Retinal pigment epithelial cell (primary cell): ENCODE results near the gene RHOU.
A peak's percentile ranks its signal among the peaks of the same experiment; 100 is the strongest.

Experiments
- DNase-seq: peaks from one replicate; pipeline ENCODE4 v3.0.0-alpha.2; 2010; ENCODE audit warnings: low read depth
- H3K4me3 ChIP-seq: 2 replicates; pipeline ENCODE4 v1.5.1; 2011; ENCODE audit warnings: mild to moderate bottlenecking, low read length, control low read depth, moderate library complexity
- TF ChIP-seq, protein P1 (sequence below): conservative IDR thresholded peaks from 2 replicates; pipeline ENCODE4 v1.5.1; 2011; ENCODE audit warnings: low read depth, low read length, control low read depth, inconsistent platforms

Gene RHOU

DNA sequence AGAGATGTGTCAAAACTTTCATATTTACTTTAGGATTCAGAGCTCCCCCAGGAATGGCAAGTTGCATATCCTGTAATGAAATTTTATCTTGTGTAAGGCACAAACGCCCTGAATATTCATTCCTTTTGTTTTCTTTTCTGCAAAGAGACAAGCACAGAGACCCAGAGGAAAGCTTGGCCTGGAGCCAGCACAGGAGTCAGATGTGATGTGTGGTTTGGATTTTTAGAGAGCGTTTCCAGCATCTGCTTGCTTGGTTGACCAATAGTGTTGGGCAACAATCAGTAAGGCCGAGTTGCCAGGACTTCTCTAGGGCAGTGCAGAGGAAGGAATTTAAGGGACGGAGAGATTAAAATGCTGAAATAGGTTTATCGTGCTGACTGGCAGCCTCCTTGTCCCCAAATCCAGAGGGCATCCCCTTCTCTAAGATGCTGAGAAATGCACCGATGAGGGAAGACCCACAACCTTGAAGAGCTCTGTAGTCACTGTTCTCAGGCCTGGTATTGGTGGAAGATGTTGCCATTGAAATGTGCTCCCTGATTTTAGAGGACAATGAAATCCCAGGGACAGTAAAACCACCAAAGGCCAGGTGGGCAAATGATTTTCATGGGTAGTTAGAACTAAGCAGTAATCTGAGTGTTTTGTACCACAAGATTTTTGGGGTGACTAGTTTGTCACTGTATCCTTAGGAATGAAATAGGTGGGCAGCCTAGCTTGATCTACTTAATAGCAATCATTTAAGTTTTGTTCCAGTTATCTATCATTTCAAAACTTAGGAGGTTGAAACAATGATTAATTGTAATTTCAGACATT is 37.9 kb upstream of the RHOU start:
- DNase-seq: peak; percentile 5
- TF ChIP-seq, protein P1, sequence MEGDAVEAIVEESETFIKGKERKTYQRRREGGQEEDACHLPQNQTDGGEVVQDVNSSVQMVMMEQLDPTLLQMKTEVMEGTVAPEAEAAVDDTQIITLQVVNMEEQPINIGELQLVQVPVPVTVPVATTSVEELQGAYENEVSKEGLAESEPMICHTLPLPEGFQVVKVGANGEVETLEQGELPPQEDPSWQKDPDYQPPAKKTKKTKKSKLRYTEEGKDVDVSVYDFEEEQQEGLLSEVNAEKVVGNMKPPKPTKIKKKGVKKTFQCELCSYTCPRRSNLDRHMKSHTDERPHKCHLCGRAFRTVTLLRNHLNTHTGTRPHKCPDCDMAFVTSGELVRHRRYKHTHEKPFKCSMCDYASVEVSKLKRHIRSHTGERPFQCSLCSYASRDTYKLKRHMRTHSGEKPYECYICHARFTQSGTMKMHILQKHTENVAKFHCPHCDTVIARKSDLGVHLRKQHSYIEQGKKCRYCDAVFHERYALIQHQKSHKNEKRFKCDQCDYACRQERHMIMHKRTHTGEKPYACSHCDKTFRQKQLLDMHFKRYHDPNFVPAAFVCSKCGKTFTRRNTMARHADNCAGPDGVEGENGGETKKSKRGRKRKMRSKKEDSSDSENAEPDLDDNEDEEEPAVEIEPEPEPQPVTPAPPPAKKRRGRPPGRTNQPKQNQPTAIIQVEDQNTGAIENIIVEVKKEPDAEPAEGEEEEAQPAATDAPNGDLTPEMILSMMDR: no peak
- H3K4me3 ChIP-seq: no peak overlapping the region

DNA sequence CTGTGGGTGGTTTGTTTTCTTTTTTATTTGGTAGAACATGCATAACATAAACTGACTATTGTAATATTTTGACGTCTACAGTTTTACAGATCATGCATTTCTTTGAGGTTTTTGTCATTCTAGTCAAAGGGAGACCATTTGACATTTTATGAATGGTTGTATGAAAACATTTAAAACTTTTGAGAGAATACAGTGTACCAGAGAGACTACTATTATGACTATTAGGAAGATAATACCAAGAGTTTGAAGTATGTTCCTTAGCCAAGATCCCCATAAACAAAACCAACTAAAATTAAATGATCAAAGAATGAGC is 37.3 kb upstream of the RHOU start:
- no peak for DNase-seq
- no peak overlapping the region for H3K4me3 ChIP-seq
- TF ChIP-seq, protein P1: no peak

DNA sequence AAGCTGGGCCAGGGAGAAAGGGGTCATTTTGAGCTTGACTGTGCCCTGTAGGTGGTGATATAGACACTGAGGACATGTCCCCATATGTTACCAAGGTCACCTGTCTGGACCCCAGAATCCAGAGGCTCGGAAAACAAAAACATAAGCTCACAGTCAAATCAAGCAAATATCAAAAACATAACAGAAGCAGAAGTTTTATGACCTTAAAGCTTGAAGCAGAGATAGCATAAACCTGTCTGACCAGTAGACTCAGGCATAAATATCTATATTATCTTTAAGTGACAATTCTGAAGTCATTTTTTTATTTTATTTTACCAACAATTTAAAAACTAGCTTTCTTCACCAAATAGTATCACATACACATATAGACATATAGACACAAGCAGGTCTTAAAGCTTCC is 32.8 kb upstream of the RHOU start:
- DNase-seq: no peak
- TF ChIP-seq, protein P1: no peak
- no peak overlapping the region for H3K4me3 ChIP-seq

DNA sequence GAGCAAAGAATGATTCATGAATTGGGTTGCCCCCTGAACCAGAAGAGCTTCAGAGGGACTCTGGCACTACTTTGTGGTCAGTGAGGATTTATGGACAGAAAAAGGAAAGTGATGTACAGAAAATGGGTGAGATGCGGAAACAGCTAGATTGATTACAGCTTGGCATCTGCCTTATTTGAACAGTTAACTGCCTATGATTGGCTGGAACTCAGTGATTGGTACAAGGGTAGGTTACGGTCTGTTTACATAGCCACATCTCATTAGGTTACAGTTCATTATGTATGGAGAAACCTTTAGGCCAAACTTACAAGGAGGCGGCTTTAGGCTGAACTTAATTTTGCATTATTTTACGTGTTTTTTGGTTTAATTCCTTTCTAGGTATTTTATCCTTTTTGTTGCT is 29.0 kb upstream of the RHOU start:
- TF ChIP-seq, protein P1: no peak
- DNase-seq: no peak
- no peak overlapping the region for H3K4me3 ChIP-seq

DNA sequence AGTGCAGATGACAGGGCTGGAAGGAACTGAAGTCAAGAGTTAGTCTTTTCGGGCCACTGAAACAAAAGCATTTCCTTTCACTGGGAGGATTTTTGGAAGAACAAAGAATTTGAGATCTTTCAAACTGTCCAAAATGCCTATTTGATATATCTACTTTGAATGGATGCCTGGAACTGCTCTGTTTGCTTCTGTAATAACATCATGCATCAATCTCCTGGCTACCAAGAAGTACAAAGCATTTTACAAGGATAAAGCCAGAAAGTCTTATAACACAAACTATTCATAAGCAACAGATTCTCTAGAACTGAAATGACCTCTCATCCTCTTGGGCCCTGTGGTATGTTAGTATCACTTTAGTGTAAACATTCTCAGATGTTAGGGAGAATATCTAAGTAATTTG is 18.2 kb upstream of the RHOU start:
- no peak for DNase-seq
- no peak overlapping the region for H3K4me3 ChIP-seq
- TF ChIP-seq, protein P1: no peak

DNA sequence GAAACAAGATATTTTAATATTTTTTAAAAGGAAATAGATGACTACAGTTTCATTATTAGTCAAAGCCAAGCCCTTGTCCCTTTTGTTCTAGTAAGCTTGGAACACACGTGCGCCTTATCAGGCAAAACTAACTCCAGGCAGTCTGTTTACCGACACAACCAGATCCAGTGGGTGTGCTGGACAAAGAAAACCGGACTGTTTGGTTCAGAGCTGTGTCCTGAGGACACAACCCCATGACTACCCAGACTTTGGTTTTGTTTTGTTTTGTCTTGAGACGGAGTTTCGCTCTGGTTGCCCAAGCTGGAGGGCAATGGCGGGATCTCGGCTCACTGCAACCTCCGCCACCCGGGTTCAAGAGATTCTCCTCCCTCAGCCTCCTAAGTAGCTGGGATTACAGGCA is 13.9 kb upstream of the RHOU start:
- TF ChIP-seq, protein P1: no peak
- DNase-seq: no peak
- no peak overlapping the region for H3K4me3 ChIP-seq

DNA sequence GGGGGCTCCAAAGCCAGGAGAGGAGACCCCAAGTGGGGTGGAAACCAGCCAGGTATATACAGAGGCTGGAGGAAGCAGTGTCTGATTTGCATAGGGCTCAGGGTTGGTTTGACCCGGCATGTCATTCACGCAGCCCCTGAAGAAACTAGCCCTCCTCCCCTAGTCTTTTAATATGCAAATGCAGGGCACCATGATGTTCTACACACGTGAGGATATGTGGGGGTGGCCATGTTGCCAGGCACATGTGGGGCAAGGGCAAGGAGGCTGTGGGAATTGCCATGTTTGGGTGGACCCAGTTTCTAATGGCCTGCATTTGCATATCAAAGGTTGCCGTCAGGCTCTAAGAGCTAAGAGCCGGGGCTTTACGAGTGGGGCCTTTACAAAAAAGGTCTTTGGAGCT is 12.0 kb upstream of the RHOU start:
- DNase-seq: no peak
- TF ChIP-seq, protein P1: no peak
- H3K4me3 ChIP-seq: no peak overlapping the region
